HG03457 (cell line): Measurements from ENCODE around the gene OBP2A.
"Not testable (repeated sequence)": the region's sequence is repeated elsewhere in the genome, so short reads cannot be mapped to it uniquely, and the experiment has no call there.

Experiments used
- ATAC-seq: cut with Tn5 transposase; IDR thresholded peaks from one replicate; pipeline ENCODE4 v1.9.1; 2021; ENCODE audit warnings: moderate number of reproducible peaks; ENCODE audit not compliant: unreplicated experiment

The OBP2A gene

DNA sequence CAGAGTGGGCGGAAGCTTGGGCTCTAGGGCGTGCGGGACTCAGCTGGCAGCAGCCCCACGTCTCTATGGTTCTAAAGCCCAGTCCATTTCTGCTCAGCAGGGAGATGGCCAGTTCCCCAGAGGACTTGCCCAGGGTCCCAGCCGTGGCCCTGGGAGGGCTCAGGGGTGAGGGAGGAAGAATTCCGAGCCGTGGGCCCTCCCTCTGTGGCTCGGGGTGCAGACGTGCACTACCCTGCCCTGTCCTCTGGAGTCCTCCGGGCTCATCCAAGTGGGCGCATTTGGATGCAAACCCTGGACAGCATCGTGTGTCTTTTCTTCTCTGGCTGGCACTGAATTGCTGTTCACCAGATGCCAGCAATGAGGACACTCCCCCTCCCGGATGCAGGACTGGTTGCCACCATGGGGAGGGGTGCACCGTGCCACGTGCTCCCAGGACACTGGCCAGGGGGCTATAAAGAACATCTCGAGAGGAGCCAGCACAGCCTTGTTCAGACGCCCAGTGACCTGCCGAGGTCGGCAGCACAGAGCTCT lies at the start of gene OBP2A:
OBP2A (plus strand) TSS at position 481 of the 531 bp plus-strand sequence. CDS start 55 bp downstream, outside the sequence.
- ATAC-seq: not testable (repeated sequence)

GRCh38 chr9:135498381-135499126 lies 47.4 kb upstream of the OBP2A start:
- no peak for ATAC-seq

GRCh38 chr9:135499326-135500070 lies 46.4 kb upstream of the OBP2A start:
- ATAC-seq: no peak

DNA sequence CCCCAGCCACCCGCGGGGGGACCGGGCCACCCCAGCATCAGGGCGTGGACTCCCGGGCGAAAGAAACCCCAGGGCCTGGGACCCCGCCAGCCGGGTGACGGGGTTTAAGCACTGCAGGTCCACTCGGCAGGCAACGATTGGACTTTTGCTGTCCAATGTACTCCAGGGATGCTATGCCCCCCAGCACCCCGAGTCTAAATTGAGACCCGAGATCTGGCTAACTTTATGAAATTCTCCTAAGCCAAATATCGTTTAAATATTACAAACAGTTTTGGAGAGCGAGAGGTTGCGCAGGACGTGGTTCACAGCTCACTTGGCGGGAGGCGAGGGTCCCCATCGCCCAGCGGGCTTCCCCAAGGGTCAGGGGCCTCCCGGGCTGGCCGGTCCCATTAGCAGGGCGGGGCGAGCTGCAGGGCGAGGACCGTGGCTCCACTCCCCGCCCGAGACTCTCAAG lies 45.8 kb upstream of the OBP2A start:
- ATAC-seq: no peak

- ATAC-seq: peak; percentile 71
Measured at GRCh38 chr9:135500525-135501260, 45.2 kb upstream of the OBP2A start, which contains the start of gene MRPS2. MRPS2 (plus strand) TSS chr9:135500682; CDS start chr9:135500711, 29 bp downstream.

- ATAC-seq: no peak
Measured at GRCh38 chr9:135501261-135502167, 44.4 kb upstream of the OBP2A start.

DNA sequence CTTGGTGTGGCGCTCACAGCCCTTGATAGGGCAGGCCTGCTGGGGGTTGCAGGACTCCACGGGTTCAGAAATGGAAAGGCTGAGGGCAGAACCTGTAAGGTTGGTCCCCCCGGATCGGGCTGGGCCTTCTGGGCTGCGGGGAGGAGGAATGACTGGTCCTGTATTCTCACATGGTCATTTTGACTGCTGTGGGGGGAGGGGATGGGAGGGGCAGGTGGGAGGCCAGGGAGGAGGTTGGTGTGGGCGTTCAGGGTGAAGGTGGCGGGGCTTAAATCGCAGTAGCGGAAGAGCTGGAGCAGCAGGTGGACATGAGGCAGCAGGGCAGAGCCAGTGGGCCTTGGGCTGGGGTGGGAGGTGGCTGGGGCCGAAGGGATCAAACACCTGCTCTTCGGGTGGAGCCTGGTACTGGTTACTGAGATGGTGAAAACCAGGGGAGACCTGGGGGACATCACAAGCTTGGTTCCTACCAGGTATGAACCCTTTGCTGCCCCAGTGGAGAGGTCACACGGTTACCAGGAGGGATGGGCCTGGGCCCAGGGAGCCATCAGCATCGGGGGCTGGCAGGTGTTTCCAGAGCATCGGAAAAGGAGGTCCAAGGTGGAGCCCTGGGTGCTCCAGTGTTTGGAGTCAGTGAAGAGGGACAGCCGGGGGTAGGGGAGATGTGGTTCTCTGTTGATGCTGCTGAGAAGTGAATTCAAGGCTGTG lies 43.6 kb upstream of the OBP2A start:
- no peak for ATAC-seq

- no peak for ATAC-seq
Measured at GRCh38 chr9:135502873-135503321, 43.0 kb upstream of the OBP2A start.

- ATAC-seq: no peak
Measured at GRCh38 chr9:135503371-135504261, 42.3 kb upstream of the OBP2A start.

DNA sequence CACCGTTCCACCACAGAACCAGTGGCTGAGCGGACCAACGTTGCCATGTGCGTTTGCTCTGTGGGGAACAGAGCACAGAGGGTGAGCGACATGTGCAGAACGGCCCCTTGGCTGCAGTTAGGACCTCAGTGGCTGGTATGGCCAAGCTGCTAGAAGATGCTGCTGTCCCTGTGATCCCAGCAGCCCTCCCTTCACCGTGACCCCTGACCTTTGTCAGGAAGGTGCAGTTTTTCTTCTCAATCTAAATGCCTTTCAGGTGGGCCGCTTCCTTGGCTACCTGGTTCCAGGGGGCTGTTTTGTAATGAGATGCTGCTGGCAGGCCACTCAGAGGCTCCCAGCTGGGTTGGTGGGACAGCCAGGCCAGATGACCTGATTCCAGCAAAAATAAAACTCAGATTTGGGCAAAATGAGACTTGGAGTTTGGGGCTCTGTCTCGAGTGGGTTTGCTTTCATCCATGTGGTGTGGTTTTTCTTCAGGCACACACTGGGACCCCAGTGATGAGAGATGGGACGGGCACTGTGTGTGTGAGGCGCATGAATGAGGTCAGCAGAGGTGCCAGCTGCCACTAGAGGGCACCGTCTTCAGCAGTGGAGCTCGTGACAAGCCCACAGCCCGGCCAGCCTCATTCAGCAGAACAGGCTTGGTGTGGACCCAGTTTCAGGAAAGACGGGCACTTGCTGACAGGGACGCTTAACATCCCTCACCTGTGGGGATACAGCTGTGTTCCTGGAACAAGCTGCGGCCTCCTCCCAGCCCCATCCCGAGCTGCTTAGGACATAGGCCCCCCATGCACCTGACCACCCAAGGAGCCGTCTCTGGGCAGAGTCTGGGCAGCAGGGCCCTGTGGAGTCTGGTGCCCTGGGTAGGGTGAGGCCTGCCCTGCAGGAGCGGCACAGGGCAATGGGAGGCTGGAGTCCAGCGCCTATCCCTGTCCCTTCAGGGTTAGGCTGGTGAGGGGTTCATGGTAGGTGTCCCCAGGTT lies 41.4 kb upstream of the OBP2A start:
- ATAC-seq: no peak

DNA sequence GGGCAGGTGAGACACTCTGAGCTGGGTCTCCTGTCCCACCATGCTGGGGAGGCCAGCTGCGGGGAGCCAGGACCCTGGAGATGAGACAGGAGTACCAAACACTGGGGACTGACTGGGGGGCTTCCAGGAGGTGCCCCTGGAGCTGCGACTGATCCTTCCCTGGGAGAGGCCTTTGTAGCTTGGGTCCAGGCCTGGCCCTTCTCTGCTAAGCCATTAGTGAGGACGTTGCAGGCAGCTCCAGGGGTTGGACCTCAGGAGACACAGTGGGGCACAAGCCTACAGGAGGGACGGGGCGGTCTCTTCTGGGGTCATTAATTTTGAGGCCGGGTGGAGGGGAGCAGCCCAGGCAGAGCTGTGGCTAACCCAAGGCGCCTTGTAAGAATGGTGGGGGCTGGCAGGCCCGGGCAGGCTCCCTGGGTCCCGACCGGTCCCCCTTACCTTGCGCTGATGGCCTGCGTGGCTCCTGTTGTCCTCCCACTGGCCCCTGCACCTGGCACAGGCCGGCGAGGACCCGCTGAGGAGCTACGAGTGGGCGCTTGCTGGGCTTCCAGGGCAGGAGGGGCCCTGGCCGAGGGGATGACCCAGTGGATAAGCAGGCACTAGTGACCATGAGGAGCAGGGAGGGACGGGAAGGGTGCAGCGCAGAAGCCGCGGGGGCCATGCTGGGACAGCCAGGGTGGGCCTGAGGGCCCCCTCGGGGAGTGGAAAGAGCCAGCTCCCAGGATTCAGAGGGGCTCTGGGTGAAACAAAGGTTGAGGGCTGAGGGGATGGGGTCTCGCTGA lies 40.3 kb upstream of the OBP2A start:
- ATAC-seq: no peak

GRCh38 chr9:135506327-135507103 lies 39.4 kb upstream of the OBP2A start:
- ATAC-seq: no peak

DNA sequence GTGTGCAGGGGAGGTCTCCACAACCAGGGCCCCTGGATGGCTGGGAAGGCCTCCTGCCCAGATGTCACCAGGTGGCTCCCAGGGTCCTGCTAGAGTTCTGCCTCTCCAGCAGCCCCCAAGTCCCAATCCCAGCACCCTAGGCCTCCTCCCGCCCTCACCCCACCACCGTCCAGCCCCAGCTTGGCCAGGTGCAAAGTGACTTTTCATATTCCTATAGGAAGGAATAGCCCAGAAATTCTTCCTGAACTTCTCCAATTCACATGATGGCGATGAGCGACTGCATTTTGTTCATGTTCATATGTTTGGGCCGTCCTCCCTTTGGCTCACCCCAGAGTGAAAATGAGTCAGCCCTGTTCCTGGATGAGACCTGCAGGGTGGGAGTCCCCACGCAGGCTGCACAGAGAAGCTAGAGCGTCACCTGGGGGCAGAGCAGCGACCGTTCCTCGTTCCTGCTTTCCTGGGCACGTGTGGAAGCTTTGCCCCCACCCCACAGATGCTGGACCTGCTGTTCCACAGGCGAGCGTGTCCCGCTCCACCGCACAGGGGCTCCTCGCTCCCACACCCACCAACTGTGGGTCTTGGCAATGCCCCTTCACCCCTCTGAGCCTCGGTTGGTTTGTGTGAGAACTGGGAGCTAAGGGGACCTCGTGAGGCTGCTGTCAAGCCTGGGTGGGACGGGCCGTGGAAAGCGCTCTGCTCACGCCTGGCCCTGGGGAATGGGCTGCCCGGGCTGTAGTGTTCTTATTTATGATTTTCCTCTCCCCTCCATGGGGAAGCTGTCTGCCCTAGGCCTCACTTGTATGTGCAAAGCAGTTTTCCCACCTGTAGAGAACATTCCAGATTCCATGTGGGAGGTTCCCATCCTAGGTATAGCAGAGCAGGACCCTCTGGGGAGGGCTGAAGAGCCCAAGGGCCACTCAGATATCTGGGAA lies 38.6 kb upstream of the OBP2A start:
- no peak for ATAC-seq

- ATAC-seq: no peak
Measured at GRCh38 chr9:135508211-135508820, 37.6 kb upstream of the OBP2A start.
